Lung microvascular endothelial cell (primary cell): ENCODE results near the gene SLAMF9. TPM values are rescaled to one million over a fixed set of nuclear protein-coding genes. Genes with fewer than 3 reads are reported as not detected.

Source experiments
- total RNA-seq: library from RNA; depleted of rRNA; stranded (reverse); fragments of >200 nt; gene quantifications from 2 replicates; pipeline ENCODE4 v1.2.1, GENCODE V29; 2014

Gene SLAMF9
- total RNA-seq, 1 donor from 2014 or later = not detected

Other genes with a start within 250 kb of the SLAMF9 start
- gene CRP, start 239.6 kb downstream of the SLAMF9 start, total RNA-seq = not detected in 2 replicates
- 20.7 and 32.5 TPM in 2 replicates for gene DUSP23, start 173.3 kb downstream of the SLAMF9 start, total RNA-seq
- not detected in 2 replicates for gene FCRL6, start 151.9 kb downstream of the SLAMF9 start, total RNA-seq
- gene SLAMF8, start 127.4 kb downstream of the SLAMF9 start, total RNA-seq = not detected in 2 replicates
- gene VSIG8, start 91.6 kb downstream of the SLAMF9 start, total RNA-seq = not detected in 2 replicates
- gene CFAP45, start 54.1 kb downstream of the SLAMF9 start, total RNA-seq = under 0.01 and 0.22 TPM in 2 replicates
- gene TAGLN2, start 28.7 kb downstream of the SLAMF9 start, total RNA-seq = 59.1 and 165 TPM in 2 replicates
- gene IGSF9, start 8.6 kb downstream of the SLAMF9 start, total RNA-seq = under 0.01 TPM in 1 of 2 replicates, not detected in the other
- 2.2 and 3.4 TPM in 2 replicates for gene PIGM, start 77.8 kb upstream of the SLAMF9 start, total RNA-seq
- not detected in 2 replicates for gene KCNJ10, start 115.9 kb upstream of the SLAMF9 start, total RNA-seq
- gene KCNJ9, start 127.3 kb upstream of the SLAMF9 start, total RNA-seq = not detected in 2 replicates
- gene IGSF8, start 144.4 kb upstream of the SLAMF9 start, total RNA-seq = 4.6 and 10.3 TPM in 2 replicates
- gene ATP1A2, start 161.5 kb upstream of the SLAMF9 start, total RNA-seq = not detected in 2 replicates
- gene ATP1A4, start 197.4 kb upstream of the SLAMF9 start, total RNA-seq = not detected in 2 replicates
- gene CASQ1, start 236.3 kb upstream of the SLAMF9 start, total RNA-seq = not detected in 2 replicates